ENCODE data around the gene DCXR. TPM values are rescaled to one million over a fixed set of nuclear protein-coding genes. Genes with fewer than 3 reads are reported as not detected.

Gene DCXR
- total and polyA plus RNA-seq, 11 donors: 139 to 312 (median 200) TPM

- Histone ChIP-seq H3K27me3 (no peaks in the 10 kb centered on the region), H3K4me1 (peaks cover 3 to 36% (median 24%) of the 10 kb centered on the region in 12 donors), H3K9me3 (no peaks in the 10 kb centered on the region), H3K4me3 (no peak overlapping the region), H3K27ac (no peak overlapping the region), H3K36me3 (peaks cover 0 to 70% (median 58%) of the 10 kb centered on the region in 9 donors)
- WGBS, 4 donors: 87 to 89% (median 89%) methylated on average over 19 to 38 of the region's 38 CpGs
- ATAC-seq (no peak), DNase-seq (peak in 3 of 5 donors; percentile 18 to 58 (median 24))
- TF ChIP-seq, protein P1, sequence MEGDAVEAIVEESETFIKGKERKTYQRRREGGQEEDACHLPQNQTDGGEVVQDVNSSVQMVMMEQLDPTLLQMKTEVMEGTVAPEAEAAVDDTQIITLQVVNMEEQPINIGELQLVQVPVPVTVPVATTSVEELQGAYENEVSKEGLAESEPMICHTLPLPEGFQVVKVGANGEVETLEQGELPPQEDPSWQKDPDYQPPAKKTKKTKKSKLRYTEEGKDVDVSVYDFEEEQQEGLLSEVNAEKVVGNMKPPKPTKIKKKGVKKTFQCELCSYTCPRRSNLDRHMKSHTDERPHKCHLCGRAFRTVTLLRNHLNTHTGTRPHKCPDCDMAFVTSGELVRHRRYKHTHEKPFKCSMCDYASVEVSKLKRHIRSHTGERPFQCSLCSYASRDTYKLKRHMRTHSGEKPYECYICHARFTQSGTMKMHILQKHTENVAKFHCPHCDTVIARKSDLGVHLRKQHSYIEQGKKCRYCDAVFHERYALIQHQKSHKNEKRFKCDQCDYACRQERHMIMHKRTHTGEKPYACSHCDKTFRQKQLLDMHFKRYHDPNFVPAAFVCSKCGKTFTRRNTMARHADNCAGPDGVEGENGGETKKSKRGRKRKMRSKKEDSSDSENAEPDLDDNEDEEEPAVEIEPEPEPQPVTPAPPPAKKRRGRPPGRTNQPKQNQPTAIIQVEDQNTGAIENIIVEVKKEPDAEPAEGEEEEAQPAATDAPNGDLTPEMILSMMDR (IDR thresholded peaks at IDR 0.05): no peak
- no peak for TF ChIP-seq POLR2A (IDR thresholded peaks at IDR 0.05)
- intact Hi-C loops (cut with DNase I): loop anchor here in 1 of 10 donors (5.0 kb wide), 1 partner anchor 43 kb away; the partner anchor contains the start of gene FASN
Observed at GRCh38 chr17:82054351-82055022, 17.0 kb upstream of the DCXR start.

DNA sequence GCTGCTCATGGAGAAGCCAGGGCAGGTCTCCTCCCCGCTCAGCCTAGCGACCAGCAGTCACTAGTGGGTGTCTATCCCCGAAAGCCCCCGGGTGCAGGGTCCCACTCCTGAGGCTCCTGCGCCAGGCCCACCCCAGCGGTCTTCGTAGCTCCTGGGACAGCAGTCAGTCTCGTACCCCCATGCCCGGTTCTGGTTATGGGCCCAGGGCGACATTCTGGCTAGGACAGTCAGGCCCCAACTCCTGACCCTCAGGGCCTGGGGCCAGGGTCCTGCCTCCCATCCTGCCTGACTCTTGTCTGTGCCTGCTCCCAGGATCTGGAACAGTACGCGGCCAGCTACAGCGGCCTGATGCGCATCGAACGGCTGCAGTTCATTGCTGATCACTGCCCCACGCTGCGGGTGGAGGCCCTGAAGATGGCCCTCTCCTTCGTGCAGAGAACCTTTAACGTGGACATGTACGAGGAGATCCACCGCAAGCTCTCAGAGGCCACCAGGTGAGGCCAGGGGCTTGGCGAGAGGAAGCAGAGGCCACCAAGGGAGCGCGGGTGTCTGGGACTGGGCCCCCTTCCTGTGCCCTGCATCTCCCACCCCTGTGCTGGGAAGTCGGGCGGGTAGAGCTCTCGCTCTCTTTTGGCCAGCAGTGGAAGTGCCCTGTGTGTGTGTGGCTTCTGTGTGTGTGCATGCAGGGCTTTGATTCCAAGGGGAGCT lies 16.2 kb upstream of the DCXR start:
- Histone ChIP-seq H3K4me3 (peak overlapping the region in 1 of 12 donors; percentile 96), H3K27me3 (no peaks in the 10 kb centered on the region), H3K36me3 (peaks cover 0 to 69% (median 53%) of the 10 kb centered on the region in 9 donors), H3K4me1 (peaks cover 3 to 38% (median 24%) of the 10 kb centered on the region in 12 donors), H3K27ac (no peak overlapping the region), H3K9me3 (no peaks in the 10 kb centered on the region)
- TF ChIP-seq POLR2A (IDR thresholded peaks at IDR 0.05): no peak
- TF ChIP-seq, protein P1 (IDR thresholded peaks at IDR 0.05): no peak
- ATAC-seq: no peak
- intact Hi-C loops (cut with DNase I): no loop called here
- peak in 2 of 5 donors; percentile 24 to 54 for DNase-seq
- WGBS, 4 donors: 94 to 95% (median 95%) methylated on average over 18 to 28 of the region's 28 CpGs

GRCh38 chr17:82053130-82053529 lies 15.6 kb upstream of the DCXR start:
- Histone ChIP-seq H3K27ac (no peak overlapping the region), H3K36me3 (peaks cover 0 to 68% (median 48%) of the 10 kb centered on the region in 9 donors), H3K4me3 (peak overlapping the region in 7 of 12 donors; percentile 63 to 96 (median 82)), H3K9me3 (no peaks in the 10 kb centered on the region), H3K27me3 (no peaks in the 10 kb centered on the region), H3K4me1 (peaks cover 3 to 38% (median 24%) of the 10 kb centered on the region in 12 donors)
- 90 to 93% (median 90%) methylated on average over 8 to 19 of the region's 19 CpGs for WGBS, 4 donors
- ATAC-seq (no peak), DNase-seq (peak in 2 of 5 donors; percentile 27 to 37)
- TF ChIP-seq, protein P1 (IDR thresholded peaks at IDR 0.05): no peak
- no peak for TF ChIP-seq POLR2A (IDR thresholded peaks at IDR 0.05)
- intact Hi-C loops (cut with DNase I): no loop called here

DNA sequence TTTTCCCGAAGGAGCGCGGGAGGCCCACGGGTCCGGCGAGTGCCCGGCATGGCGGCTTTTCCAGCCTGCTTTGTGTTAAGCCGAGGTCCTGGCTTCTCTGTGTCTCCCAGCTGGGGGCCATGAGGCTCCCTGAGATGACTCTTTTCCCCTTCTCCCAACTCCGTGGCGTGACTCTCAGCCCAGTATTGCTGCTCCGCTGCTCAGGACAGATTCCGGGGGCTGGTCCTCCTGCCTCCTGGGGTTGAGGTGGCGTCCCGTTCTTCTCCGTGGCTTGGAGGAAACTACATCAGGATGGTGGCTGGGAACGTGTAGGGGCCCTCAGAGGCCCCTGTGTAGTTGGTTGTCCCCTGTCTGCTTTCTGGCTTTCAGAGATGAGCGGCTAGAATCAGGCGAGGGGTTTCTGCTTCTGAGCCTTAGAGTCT lies 15.2 kb upstream of the DCXR start:
- WGBS, 4 donors: 15 to 27% (median 25%) methylated on average over 17 to 19 of the region's 19 CpGs
- peaks cover 0 to 68% (median 43%) of the 10 kb centered on the region in 9 donors for H3K36me3 ChIP-seq
- peaks cover 3 to 38% (median 24%) of the 10 kb centered on the region in 12 donors for H3K4me1 ChIP-seq
- no peak for TF ChIP-seq POLR2A (IDR thresholded peaks at IDR 0.05)
- TF ChIP-seq, protein P1 (IDR thresholded peaks at IDR 0.05): no peak
- no peaks in the 10 kb centered on the region for H3K27me3 ChIP-seq
- H3K27ac ChIP-seq: peak overlapping the region in 5 of 12 donors; percentile 9 to 67 (median 58)
- ATAC-seq: no peak
- H3K9me3 ChIP-seq: no peaks in the 10 kb centered on the region
- intact Hi-C loops (cut with DNase I): no loop called here
- DNase-seq: no peak
- peak overlapping the region; percentile 63 to 96 (median 82) for H3K4me3 ChIP-seq

All from heart left ventricle (tissue), 16 donors.